Right cardiac atrium (tissue), 5 donors: Measurements from ENCODE around the gene SLC48A1. TPM values are rescaled to one million over a fixed set of nuclear protein-coding genes. Genes with fewer than 3 reads are reported as not detected.

ENCODE experiments used
- ATAC-seq, 2 donors: fragments of 200-7000 bp; cut with Tn5 transposase; one replicate each; pipeline versions ENCODE4 v1.8.0 to v1.9.1; 2020; ENCODE audit warnings: moderate library complexity in 2 of 2, mild to moderate bottlenecking in 1 of 2
- DNase-seq, 3 donors: peaks; one replicate each; pipeline ENCODE4 v3.0.0-alpha.2; 2020
- H3K27ac ChIP-seq: one replicate; pipeline ENCODE4 v1.5.1; 2013; ENCODE audit warnings: mild to moderate bottlenecking, low read length, control low read depth, moderate library complexity
- H3K27me3 ChIP-seq: one replicate; pipeline ENCODE4 v1.6.1; 2013; ENCODE audit not compliant: control insufficient read depth, insufficient read depth
- H3K4me1 ChIP-seq: one replicate; pipeline ENCODE4 v1.6.1; 2013; ENCODE audit warnings: low read length; ENCODE audit not compliant: control insufficient read depth, insufficient read depth
- H3K4me3 ChIP-seq: one replicate; pipeline ENCODE4 v1.5.1; 2013; ENCODE audit warnings: low read length, control low read depth
- H3K9me3 ChIP-seq: one replicate; pipeline ENCODE4 v1.6.1; 2013; ENCODE audit warnings: low read length; ENCODE audit not compliant: control insufficient read depth
- WGBS: extraction: QIAGEN DNeasy Blood & Tissue Kit; methylation state at CpG from one replicate; pipeline ENCODE4 v1.1.7; 2013; 5-methylcytosine and 5-hydroxymethylcytosine counted together
- intact Hi-C, 4 donors: fragments of 100-400 bp; cut with DNase I; formaldehyde crosslinking; loops; one replicate each; pipeline versions ENCODE4 v1.11.0 to v1.14.0; 2022 to 2023
- polyA plus RNA-seq: library from polyadenylated mRNA; stranded (reverse); fragments of 200-250 nt; gene quantifications from one replicate; pipeline ENCODE4 v1.2.3, GENCODE V29; 2013
- total RNA-seq, 4 donors: library from RNA; stranded (reverse); fragmentation: NEBNext Ultra II Directional; extraction: Animal tissue kit (Norgen Biotek cat#: 25700); gene quantifications; one replicate each; pipeline ENCODE4 v1.2.1, GENCODE V29; 2021
- donor health status: healthy with polysubstance abuse.
- donor health status: DM: no; HTN: yes; CAD: no.
- donor health status: DM: no; HTN: no; CAD: no.
- donor health status: DM: no; HTN: yes; CAD: no; lungs with severe emphysema.
- donor health status: DM: yes; HTN: yes; CAD: no.

Gene SLC48A1
- total and polyA plus RNA-seq, 5 donors = 22.0 to 30.1 (median 27.3) TPM

- H3K9me3 ChIP-seq = no peaks in the 10 kb centered on the region
- no peak overlapping the region for H3K27ac ChIP-seq
- intact Hi-C loops = no loop called here
- H3K27me3 ChIP-seq = no peaks in the 10 kb centered on the region
- WGBS = 72% methylated on average over 8 of the region's 8 CpGs
- ATAC-seq (no peak), DNase-seq (no peak)
- H3K4me1 ChIP-seq = peaks cover 10% of the 10 kb centered on the region
- H3K4me3 ChIP-seq = no peak overlapping the region
Observed at GRCh38 chr12:47744778-47745436, 28.1 kb upstream of the SLC48A1 start.

- Histone ChIP-seq H3K27ac (no peak overlapping the region), H3K27me3 (no peaks in the 10 kb centered on the region), H3K4me1 (peaks cover 10% of the 10 kb centered on the region), H3K4me3 (no peak overlapping the region), H3K9me3 (no peaks in the 10 kb centered on the region)
- 60% methylated on average over 16 of the region's 16 CpGs for WGBS
- ATAC-seq = peak in 1 of 2 donors; percentile 23
- intact Hi-C loops = no loop called here
- peak in 1 of 3 donors; percentile 72 for DNase-seq
Observed at GRCh38 chr12:47745485-47746041, 27.5 kb upstream of the SLC48A1 start.

DNA sequence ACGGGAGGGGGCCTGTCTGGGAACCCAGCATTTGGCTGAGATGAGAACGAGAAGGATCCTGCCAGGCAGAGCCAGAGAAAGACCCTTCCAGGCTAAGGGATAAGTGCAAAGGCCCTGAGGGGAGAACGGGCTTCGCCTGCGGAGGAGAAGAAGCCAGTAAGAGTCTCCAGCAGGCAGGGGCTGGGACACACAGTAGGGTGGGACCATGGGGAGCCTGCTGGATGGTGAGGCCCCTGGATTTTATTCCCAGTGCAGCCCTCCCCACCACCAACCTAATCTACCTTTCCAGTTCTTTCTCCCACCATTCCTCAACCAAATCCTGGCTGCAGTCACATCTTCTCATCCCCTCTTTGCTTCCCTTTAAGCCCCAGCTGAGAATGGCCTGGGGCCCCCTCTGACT, 27.0 kb upstream of the SLC48A1 start:
- no peaks in the 10 kb centered on the region for H3K9me3 ChIP-seq
- DNase-seq (no peak), ATAC-seq (no peak)
- H3K27me3 ChIP-seq = no peaks in the 10 kb centered on the region
- H3K4me1 ChIP-seq = peaks cover 5% of the 10 kb centered on the region
- no peak overlapping the region for H3K27ac ChIP-seq
- intact Hi-C loops = no loop called here
- WGBS = 83% methylated on average over 5 of the region's 5 CpGs
- no peak overlapping the region for H3K4me3 ChIP-seq

DNA sequence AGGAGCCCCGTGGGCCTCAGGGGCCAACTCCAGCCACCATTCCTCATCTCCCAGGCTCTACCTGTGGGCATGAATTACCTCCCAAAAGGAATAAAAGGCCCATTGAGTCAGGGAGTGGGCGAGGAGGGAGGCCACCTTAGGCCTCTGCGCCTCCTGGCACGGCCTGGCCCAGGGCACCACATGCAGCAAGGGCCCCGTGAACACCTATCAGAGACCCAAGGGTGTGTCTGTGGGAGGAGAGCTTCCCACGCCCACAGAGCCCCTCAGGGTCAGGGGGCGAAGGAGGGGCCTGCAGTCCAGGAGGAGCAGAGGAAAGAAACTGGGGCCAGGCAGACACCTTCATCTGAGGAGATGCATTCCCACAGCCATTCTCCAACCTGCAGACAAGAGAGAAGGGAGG, 26.5 kb upstream of the SLC48A1 start:
- intact Hi-C loops = no loop called here
- no peak for DNase-seq
- ATAC-seq = no peak
- 87% methylated on average over 7 of the region's 7 CpGs for WGBS
- Histone ChIP-seq H3K9me3 (no peaks in the 10 kb centered on the region), H3K4me3 (no peak overlapping the region), H3K27me3 (no peaks in the 10 kb centered on the region), H3K4me1 (peaks cover under 1% of the 10 kb centered on the region), H3K27ac (no peak overlapping the region)

DNA sequence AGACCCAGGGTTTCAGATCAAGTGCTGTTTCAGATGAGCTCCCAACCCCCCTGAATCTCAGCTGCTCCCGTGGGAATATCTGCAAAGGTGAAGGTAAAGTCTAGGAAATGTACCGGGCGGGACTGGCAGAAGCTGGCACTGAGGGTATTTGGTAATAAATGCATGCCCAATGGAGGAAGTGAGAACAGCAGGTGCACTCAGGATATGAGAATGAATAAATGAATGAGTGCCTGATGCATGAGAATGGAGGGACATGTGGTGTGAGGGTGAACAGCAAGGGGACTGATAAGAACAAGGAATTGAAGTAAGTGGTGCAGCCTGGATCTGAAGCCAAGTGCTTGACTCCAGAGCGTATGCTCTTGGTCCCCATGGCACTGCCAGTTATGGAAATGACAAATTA, 25.9 kb upstream of the SLC48A1 start:
- H3K4me3 ChIP-seq = no peak overlapping the region
- H3K9me3 ChIP-seq = no peaks in the 10 kb centered on the region
- ATAC-seq (no peak), DNase-seq (no peak)
- H3K27ac ChIP-seq = no peak overlapping the region
- peaks cover 2% of the 10 kb centered on the region for H3K4me1 ChIP-seq
- intact Hi-C loops = no loop called here
- WGBS = 79% methylated on average over 4 of the region's 4 CpGs
- no peaks in the 10 kb centered on the region for H3K27me3 ChIP-seq

DNA sequence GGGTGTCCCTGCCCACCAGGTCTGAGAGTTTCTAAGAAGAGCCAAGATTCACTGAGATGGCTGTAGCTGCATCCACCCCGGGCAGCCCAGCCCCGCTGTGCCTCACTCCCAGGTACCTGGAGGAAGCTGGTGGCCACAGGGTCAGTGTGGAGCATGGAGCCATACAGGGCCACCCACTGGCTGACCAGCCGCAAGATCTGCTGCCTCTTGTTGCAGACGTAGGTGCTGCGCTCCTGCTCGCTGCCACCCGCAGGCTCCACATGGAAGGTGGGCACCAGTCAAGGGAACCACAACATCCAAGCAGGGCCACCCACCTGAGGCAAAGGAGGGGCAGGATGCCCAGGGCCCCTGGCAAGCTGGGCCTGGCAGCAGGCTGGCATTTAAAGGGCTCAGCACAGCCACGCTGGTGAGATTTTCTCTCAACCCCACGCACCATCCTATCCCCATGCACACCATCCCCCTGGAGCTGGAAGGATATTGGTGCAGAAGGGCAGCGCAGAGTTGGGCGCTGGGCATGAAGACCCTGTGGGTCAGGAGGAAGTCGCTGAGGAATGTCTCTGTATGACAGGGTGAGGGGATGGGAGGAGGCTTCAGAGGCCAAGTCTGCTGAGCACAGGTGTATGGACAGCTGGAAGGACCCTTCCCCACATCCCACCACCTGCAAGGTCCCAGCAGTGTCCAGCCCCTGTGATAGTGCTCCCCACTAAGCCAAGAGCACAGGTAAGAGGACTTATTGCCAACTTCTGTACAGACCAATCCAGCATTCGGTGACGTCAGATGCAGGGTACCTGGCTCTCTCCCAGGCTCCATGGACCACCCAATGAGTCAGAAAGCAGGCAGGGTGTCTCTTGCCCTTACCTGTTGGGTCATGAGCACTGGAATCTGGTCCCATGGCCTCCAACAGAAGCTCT, 25.2 kb upstream of the SLC48A1 start:
- H3K27me3 ChIP-seq = no peaks in the 10 kb centered on the region
- H3K9me3 ChIP-seq = no peaks in the 10 kb centered on the region
- intact Hi-C loops = no loop called here
- no peak for DNase-seq
- 94% methylated on average over 14 of the region's 14 CpGs for WGBS
- ATAC-seq = no peak
- no peak overlapping the region for H3K4me3 ChIP-seq
- H3K4me1 ChIP-seq = peaks cover 7% of the 10 kb centered on the region
- H3K27ac ChIP-seq = no peak overlapping the region

- no peak overlapping the region for H3K27ac ChIP-seq
- no peaks in the 10 kb centered on the region for H3K27me3 ChIP-seq
- H3K4me3 ChIP-seq = no peak overlapping the region
- peaks cover 10% of the 10 kb centered on the region for H3K4me1 ChIP-seq
- no peaks in the 10 kb centered on the region for H3K9me3 ChIP-seq
- ATAC-seq (no peak), DNase-seq (no peak)
- 94% methylated on average over 1 of the region's 1 CpG for WGBS
- intact Hi-C loops = no loop called here
Observed at GRCh38 chr12:47748507-47748828, 24.6 kb upstream of the SLC48A1 start.

GRCh38 chr12:47748899-47749298, 24.1 kb upstream of the SLC48A1 start:
- no peaks in the 10 kb centered on the region for H3K9me3 ChIP-seq
- no peak overlapping the region for H3K4me3 ChIP-seq
- H3K4me1 ChIP-seq = peaks cover 12% of the 10 kb centered on the region
- intact Hi-C loops = no loop called here
- ATAC-seq (no peak), DNase-seq (no peak)
- no peak overlapping the region for H3K27ac ChIP-seq
- WGBS = 92% methylated on average over 3 of the region's 3 CpGs
- H3K27me3 ChIP-seq = no peaks in the 10 kb centered on the region

DNA sequence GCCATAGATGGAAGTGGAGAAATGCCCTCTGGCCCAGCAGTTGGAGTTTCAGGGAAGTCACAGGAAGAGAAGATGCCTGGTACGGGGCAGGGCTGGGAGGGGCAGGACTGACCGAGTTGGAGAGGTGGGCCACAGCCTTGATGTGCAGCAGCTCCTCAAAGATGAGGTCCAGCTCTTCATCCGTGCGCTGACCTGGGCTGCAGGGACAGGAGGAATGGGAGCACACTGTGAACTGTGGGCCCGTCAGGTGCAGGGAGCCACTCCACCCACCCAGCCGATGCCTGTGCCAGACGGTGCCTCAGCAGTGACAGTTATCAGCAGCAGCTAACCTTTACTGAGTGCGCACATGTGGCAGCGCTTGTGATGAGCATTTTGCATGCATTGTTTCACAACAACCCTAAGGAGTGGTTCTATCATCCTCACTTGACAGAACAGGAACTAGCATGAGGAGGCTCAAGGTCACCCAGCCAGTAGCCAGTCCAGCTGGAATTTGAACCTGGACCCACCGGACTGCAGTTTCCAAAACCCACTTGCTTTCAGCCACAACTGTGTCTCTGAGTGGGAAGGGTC, 22.7 kb upstream of the SLC48A1 start:
- Histone ChIP-seq H3K4me1 (peaks cover 16% of the 10 kb centered on the region), H3K27me3 (no peaks in the 10 kb centered on the region), H3K27ac (no peak overlapping the region), H3K9me3 (no peaks in the 10 kb centered on the region), H3K4me3 (no peak overlapping the region)
- ATAC-seq = no peak
- intact Hi-C loops = no loop called here
- 86% methylated on average over 10 of the region's 10 CpGs for WGBS
- DNase-seq = no peak

GRCh38 chr12:47750916-47751470, 22.0 kb upstream of the SLC48A1 start:
- WGBS = 85% methylated on average over 19 of the region's 19 CpGs
- DNase-seq (no peak), ATAC-seq (no peak)
- H3K4me1 ChIP-seq = peaks cover 20% of the 10 kb centered on the region
- no peaks in the 10 kb centered on the region for H3K9me3 ChIP-seq
- no peaks in the 10 kb centered on the region for H3K27me3 ChIP-seq
- no peak overlapping the region for H3K4me3 ChIP-seq
- H3K27ac ChIP-seq = no peak overlapping the region
- intact Hi-C loops = no loop called here

DNA sequence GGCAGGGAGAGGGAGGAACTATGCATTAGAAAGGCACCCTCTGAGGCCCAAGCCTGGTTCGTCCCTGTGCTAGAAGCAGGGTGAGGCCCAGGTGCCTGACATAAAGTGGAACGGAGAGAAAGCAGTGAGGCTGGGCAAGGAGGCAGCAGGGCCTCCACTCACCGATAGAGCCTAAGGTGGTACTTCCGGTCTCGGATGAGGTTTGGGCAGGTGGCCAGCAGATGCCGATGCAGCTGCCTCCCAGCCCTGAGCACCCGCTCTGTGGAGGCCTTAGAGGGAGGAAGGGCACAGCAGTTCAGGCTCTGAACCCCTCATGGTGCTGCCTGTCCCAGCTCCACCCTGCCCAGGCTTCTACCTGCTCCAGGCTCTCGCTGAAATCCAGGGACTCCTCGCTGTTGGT, 21.5 kb upstream of the SLC48A1 start:
- intact Hi-C loops = no loop called here
- Histone ChIP-seq H3K9me3 (no peaks in the 10 kb centered on the region), H3K27me3 (no peaks in the 10 kb centered on the region), H3K4me3 (no peak overlapping the region), H3K4me1 (peaks cover 20% of the 10 kb centered on the region), H3K27ac (no peak overlapping the region)
- ATAC-seq (no peak), DNase-seq (no peak)
- WGBS = 72% methylated on average over 9 of the region's 9 CpGs
